ENCODE results near the gene PITPNC1. TPM values are rescaled to one million over a fixed set of nuclear protein-coding genes. Genes with fewer than 3 reads are reported as not detected.
"Not testable (repeated sequence)": the region's sequence is repeated elsewhere in the genome, so short reads cannot be mapped to it uniquely, and the experiment has no call there.

The PITPNC1 gene
- total RNA-seq, 1 experiment from 2014 or later, result 20.8 TPM

DNA sequence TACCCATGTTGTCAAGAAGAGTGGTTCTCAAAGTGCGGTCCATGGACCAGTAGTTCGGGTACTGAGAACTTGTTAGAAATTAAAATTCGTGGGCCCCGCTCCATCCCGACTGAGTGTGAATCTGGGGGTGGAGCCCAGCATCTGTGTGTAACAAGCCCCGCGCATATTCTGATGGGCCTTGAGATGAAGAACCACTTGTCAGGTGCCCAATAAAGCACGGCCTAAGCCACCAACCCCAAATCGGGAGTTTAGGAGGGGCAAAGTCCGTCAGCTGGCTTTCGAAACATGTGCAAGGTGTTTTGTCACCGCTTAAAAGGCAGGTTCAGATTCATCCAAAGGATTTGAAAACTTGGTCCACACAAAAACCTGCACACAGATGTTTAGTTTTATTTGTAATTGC lies 40.2 kb upstream of the PITPNC1 start:
- Histone ChIP-seq H3K27me3 (ENCODE audit: control insufficient read depth, insufficient read depth, low read length) (no peaks in the 10 kb centered on the region), H3K36me3 (ENCODE audit: control insufficient read depth, insufficient read depth, low read length) (peaks cover 14% of the 10 kb centered on the region), H3K27ac (ENCODE audit: low read length) (no peak overlapping the region), H3K4me3 (ENCODE audit: low read depth in 2 of 2, low read length in 2 of 2) (no peak overlapping the region), H3K4me1 (ENCODE audit: control insufficient read depth, insufficient read depth, low read length) (no peaks in the 10 kb centered on the region), H3K9me3 (ENCODE audit: control insufficient read depth, insufficient read depth, low read depth, low read length) (no peaks in the 10 kb centered on the region)
- intact Hi-C loops (cut with micrococcal nuclease; ENCODE audit: unreplicated experiment), result no loop called here
- POLR2A ChIA-PET, result interaction anchor here (0.6 kb wide), 1 partner anchor 82 kb away, joined by 3 read pairs; no protein-coding TSS in a partner anchor
- CTCF ChIA-PET, result no interaction called here
- no TSS peak for BruUV-seq (replicated peaks)
- DNase-seq (ENCODE audit: low read depth, low spot score) (no peak), ATAC-seq (peak; percentile 38; the same call in 1 of the 2 replicates)
- in situ Hi-C loops (cut with HindIII; ENCODE audit: low pct_unique_long_range_greater_than_20kb, low sequenced_read_pairs), result no loop called here
- TF ChIP-seq TCF7L2 (IDR thresholded peaks at IDR 0.05; ENCODE audit: low read depth, low read length) (no peak), POLR2AphosphoS5 (IDR thresholded peaks at IDR 0.05; ENCODE audit: low read depth, low read length) (no peak)
- TF ChIP-seq, protein P1, sequence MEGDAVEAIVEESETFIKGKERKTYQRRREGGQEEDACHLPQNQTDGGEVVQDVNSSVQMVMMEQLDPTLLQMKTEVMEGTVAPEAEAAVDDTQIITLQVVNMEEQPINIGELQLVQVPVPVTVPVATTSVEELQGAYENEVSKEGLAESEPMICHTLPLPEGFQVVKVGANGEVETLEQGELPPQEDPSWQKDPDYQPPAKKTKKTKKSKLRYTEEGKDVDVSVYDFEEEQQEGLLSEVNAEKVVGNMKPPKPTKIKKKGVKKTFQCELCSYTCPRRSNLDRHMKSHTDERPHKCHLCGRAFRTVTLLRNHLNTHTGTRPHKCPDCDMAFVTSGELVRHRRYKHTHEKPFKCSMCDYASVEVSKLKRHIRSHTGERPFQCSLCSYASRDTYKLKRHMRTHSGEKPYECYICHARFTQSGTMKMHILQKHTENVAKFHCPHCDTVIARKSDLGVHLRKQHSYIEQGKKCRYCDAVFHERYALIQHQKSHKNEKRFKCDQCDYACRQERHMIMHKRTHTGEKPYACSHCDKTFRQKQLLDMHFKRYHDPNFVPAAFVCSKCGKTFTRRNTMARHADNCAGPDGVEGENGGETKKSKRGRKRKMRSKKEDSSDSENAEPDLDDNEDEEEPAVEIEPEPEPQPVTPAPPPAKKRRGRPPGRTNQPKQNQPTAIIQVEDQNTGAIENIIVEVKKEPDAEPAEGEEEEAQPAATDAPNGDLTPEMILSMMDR (IDR thresholded peaks at IDR 0.05), result no peak
- TF ChIP-seq, protein P2, sequence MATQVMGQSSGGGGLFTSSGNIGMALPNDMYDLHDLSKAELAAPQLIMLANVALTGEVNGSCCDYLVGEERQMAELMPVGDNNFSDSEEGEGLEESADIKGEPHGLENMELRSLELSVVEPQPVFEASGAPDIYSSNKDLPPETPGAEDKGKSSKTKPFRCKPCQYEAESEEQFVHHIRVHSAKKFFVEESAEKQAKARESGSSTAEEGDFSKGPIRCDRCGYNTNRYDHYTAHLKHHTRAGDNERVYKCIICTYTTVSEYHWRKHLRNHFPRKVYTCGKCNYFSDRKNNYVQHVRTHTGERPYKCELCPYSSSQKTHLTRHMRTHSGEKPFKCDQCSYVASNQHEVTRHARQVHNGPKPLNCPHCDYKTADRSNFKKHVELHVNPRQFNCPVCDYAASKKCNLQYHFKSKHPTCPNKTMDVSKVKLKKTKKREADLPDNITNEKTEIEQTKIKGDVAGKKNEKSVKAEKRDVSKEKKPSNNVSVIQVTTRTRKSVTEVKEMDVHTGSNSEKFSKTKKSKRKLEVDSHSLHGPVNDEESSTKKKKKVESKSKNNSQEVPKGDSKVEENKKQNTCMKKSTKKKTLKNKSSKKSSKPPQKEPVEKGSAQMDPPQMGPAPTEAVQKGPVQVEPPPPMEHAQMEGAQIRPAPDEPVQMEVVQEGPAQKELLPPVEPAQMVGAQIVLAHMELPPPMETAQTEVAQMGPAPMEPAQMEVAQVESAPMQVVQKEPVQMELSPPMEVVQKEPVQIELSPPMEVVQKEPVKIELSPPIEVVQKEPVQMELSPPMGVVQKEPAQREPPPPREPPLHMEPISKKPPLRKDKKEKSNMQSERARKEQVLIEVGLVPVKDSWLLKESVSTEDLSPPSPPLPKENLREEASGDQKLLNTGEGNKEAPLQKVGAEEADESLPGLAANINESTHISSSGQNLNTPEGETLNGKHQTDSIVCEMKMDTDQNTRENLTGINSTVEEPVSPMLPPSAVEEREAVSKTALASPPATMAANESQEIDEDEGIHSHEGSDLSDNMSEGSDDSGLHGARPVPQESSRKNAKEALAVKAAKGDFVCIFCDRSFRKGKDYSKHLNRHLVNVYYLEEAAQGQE (IDR thresholded peaks at IDR 0.05; ENCODE audit: insufficient read depth in 1 of 2, low read depth in 2 of 2, low read length in 1 of 2), result no peak

DNA sequence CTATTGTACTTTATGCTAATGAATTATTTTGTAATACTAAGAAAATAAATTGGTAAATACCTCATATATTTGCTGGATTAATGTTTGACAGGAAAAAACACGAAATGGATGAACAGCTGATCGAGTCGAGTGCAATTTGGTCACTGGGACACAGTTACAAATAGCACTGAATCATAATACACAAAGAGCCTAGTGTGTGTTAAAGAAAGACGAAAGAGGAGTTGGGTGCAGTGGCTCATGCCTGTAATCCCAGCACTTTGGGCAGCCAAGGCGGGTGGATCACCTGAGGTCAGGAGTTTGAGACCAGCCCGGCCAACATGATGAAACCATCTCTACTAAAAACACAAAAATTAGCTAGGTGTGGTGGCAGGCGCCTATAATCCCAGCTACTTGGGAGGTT lies 38.7 kb upstream of the PITPNC1 start:
- H3K4me3 ChIP-seq (ENCODE audit: low read depth in 2 of 2, low read length in 2 of 2); ATAC-seq; H3K27ac ChIP-seq (ENCODE audit: low read length); DNase-seq (ENCODE audit: low read depth, low spot score); intact Hi-C loops (cut with micrococcal nuclease; ENCODE audit: unreplicated experiment); H3K4me1 ChIP-seq (ENCODE audit: control insufficient read depth, insufficient read depth, low read length); in situ Hi-C loops (cut with HindIII; ENCODE audit: low pct_unique_long_range_greater_than_20kb, low sequenced_read_pairs); H3K27me3 ChIP-seq (ENCODE audit: control insufficient read depth, insufficient read depth, low read length); POLR2A ChIA-PET; BruUV-seq (replicated peaks); H3K9me3 ChIP-seq (ENCODE audit: control insufficient read depth, insufficient read depth, low read depth, low read length): not testable (repeated sequence)
- peaks cover 24% of the 10 kb centered on the region for H3K36me3 ChIP-seq (ENCODE audit: control insufficient read depth, insufficient read depth, low read length)
- CTCF ChIA-PET, result interaction anchor here (0.7 kb wide), 1 partner anchor 117 kb away, joined by 5 read pairs; no protein-coding TSS in a partner anchor

DNA sequence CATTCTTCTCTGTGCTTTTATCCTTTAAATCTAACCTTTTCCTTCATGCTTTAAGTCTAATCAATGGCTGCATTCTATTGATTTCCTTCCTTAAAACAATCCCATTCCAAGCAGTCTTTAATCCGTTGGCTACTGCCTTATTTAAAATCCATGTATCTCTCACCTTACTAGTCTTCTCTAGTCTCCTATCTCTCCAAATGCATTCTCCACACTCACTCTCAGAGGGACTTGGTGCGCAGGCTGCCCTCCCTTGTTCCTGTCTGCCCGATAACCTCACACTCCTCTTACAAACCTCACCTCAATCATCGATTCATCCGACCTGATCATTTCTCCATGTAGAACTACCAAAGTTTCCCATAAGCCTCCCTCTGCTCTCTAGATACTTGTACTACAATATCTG lies 33.8 kb upstream of the PITPNC1 start:
- ChIA-PET POLR2A (no interaction called here), CTCF (no interaction called here)
- Histone ChIP-seq H3K9me3 (ENCODE audit: control insufficient read depth, insufficient read depth, low read depth, low read length) (no peaks in the 10 kb centered on the region), H3K4me3 (ENCODE audit: low read depth in 2 of 2, low read length in 2 of 2) (no peak overlapping the region), H3K27me3 (ENCODE audit: control insufficient read depth, insufficient read depth, low read length) (no peaks in the 10 kb centered on the region), H3K36me3 (ENCODE audit: control insufficient read depth, insufficient read depth, low read length) (peaks cover 49% of the 10 kb centered on the region), H3K27ac (ENCODE audit: low read length) (no peak overlapping the region), H3K4me1 (ENCODE audit: control insufficient read depth, insufficient read depth, low read length) (no peaks in the 10 kb centered on the region)
- no peak for TF ChIP-seq POLR2AphosphoS5 (IDR thresholded peaks at IDR 0.05; ENCODE audit: low read depth, low read length)
- TF ChIP-seq, protein P1 (IDR thresholded peaks at IDR 0.05), result no peak
- TF ChIP-seq SIN3A (IDR thresholded peaks at IDR 0.05; ENCODE audit: borderline replicate concordance, insufficient read depth, low read depth, low read length), result no peak
- TF ChIP-seq, protein P2 (IDR thresholded peaks at IDR 0.05; ENCODE audit: insufficient read depth in 1 of 2, low read depth in 2 of 2, low read length in 1 of 2), result no peak
- no peak for TF ChIP-seq TCF7L2 (IDR thresholded peaks at IDR 0.05; ENCODE audit: low read depth, low read length)
- BruUV-seq (replicated peaks), result no TSS peak
- in situ Hi-C loops (cut with HindIII; ENCODE audit: low pct_unique_long_range_greater_than_20kb, low sequenced_read_pairs) (no loop called here), intact Hi-C loops (cut with micrococcal nuclease; ENCODE audit: unreplicated experiment) (no loop called here)
- no peak for ATAC-seq
- DNase-seq (ENCODE audit: low read depth, low spot score), result no peak

Data from Panc1 (cell line).